SK-N-SH treated with all-trans-retinoic acid at 6 μM for 48 hours (cell line): ENCODE results near the gene FSHB.

Experiments used
- ARNTL ChIP-seq: fragments of 450-650 bp; formaldehyde crosslinking; IDR thresholded peaks from 2 replicates; pipeline ENCODE4 v1.5.0; 2020; ENCODE audit warnings: low read depth, mild to moderate bottlenecking, moderate library complexity, borderline replicate concordance
- BACH2 ChIP-seq: fragments of 250-450 bp; sonication (Bioruptor Pico); IDR thresholded peaks from 2 replicates; pipeline ENCODE4 v1.9.0; 2021; ENCODE audit warnings: mild to moderate bottlenecking, borderline replicate concordance
- CSDC2 ChIP-seq: fragments of 250-450 bp; sonication (Bioruptor Pico); IDR thresholded peaks from 2 replicates; pipeline ENCODE4 v1.5.0; 2020; ENCODE audit warnings: mild to moderate bottlenecking, moderate library complexity
- ISL1 ChIP-seq: fragments of 250-450 bp; sonication (Bioruptor Pico); IDR thresholded peaks from 2 replicates; pipeline ENCODE4 v2.1.2; 2022; ENCODE audit warnings: mild to moderate bottlenecking, moderate library complexity
- OSR1 ChIP-seq: fragments of 250-450 bp; sonication (Bioruptor Pico); IDR thresholded peaks from 2 replicates; pipeline ENCODE4 v1.8.0; 2022; ENCODE audit warnings: moderate library complexity, mild to moderate bottlenecking, inconsistent platforms
- PATZ1 ChIP-seq: fragments of 250-450 bp; sonication (Bioruptor Pico); IDR thresholded peaks from 2 replicates; pipeline ENCODE4 v1.8.0; 2020; ENCODE audit warnings: mild to moderate bottlenecking, moderate library complexity, borderline replicate concordance
- TOX ChIP-seq: fragments of 250-450 bp; sonication (Bioruptor Pico); IDR thresholded peaks from 2 replicates; pipeline ENCODE4 v1.8.0; 2021; ENCODE audit warnings: mild to moderate bottlenecking, moderate library complexity, borderline replicate concordance
- TSHZ2 ChIP-seq: fragments of 250-450 bp; sonication (Bioruptor Pico); IDR thresholded peaks from 2 replicates; pipeline ENCODE4 v1.5.0; 2020; ENCODE audit warnings: mild to moderate bottlenecking, moderate library complexity
- ZFP3 ChIP-seq: fragments of 250-450 bp; sonication (Bioruptor Pico); IDR thresholded peaks from 2 replicates; pipeline ENCODE4 v1.5.0; 2020; ENCODE audit warnings: mild to moderate bottlenecking, moderate library complexity
- TF ChIP-seq, protein P1 (sequence below): fragments of 250-450 bp; sonication (Bioruptor Pico); IDR thresholded peaks from 2 replicates; pipeline ENCODE4 v1.8.0; 2021; ENCODE audit warnings: low read depth, mild to moderate bottlenecking, moderate library complexity, borderline replicate concordance

DNA sequence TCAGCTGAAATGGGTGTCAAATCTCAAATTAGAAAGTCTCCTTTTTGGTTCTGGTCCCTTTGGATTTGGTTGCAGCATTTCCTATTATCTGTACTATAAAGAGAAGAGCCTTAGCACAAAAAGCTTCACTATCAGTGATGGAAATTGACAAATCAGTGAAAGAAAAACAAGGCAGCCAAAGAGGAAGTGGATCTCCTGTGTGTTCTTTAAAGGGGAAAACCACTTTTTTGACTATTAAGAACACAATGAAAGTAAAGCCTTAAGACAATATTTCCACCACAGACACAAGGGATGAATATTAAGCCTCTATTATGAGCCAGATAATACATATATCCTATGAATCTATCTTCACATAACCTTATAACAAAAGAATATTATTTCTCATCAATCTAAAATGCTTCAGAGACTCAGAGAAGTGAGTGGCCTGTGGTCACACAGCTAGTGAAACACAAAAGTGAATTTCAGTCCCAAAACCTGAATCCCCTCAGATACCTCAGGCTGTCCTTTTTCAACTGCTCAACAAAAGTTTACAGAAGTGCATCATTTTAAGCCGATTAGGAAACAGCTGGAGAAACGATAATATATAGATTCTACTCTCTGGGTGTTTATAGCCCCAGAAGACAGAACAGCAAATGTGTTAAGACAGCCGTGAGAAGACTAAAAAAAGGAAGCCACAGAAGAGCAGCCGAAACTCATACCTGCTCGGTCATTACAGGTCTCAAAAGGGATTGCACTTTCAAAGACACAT, 24.4 kb upstream of the FSHB start:
- TF ChIP-seq ISL1 (CRISPR knock-in tag) (no peak), OSR1 (no peak), TOX (no peak), PATZ1 (no peak), TSHZ2 (CRISPR knock-in tag) (no peak), BACH2 (CRISPR knock-in tag) (no peak), CSDC2 (CRISPR knock-in tag) (no peak), ARNTL (no peak), ZFP3 (CRISPR knock-in tag) (no peak)
- TF ChIP-seq, protein P1, sequence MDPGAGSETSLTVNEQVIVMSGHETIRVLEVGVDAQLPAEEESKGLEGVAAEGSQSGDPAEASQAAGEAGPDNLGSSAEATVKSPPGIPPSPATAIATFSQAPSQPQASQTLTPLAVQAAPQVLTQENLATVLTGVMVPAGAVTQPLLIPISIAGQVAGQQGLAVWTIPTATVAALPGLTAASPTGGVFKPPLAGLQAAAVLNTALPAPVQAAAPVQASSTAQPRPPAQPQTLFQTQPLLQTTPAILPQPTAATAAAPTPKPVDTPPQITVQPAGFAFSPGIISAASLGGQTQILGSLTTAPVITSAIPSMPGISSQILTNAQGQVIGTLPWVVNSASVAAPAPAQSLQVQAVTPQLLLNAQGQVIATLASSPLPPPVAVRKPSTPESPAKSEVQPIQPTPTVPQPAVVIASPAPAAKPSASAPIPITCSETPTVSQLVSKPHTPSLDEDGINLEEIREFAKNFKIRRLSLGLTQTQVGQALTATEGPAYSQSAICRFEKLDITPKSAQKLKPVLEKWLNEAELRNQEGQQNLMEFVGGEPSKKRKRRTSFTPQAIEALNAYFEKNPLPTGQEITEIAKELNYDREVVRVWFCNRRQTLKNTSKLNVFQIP (CRISPR knock-in tag) = no peak
